ENCODE measurements around the gene EEFSEC.

EEFSEC gene

DNA sequence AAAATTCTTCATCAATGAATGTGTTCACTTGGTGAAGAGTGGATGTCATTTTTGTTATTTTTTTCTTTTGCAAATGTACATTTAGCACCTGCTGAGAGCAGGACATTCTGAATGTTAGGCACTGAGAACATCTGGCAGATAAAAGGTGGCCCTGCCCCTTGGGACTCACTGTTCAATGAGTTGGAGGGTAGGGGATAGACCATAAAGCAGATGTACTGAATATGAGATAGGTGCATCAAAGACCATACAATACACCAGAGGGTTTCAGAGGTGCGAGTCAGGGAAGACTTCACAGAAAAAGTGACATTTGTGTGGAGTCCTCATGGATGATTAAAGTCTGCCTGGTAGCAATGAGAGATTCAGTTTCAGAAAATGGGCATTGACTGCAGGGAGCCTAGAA is 34.2 kb downstream of the EEFSEC start:
- no peak for DNase-seq

DNA sequence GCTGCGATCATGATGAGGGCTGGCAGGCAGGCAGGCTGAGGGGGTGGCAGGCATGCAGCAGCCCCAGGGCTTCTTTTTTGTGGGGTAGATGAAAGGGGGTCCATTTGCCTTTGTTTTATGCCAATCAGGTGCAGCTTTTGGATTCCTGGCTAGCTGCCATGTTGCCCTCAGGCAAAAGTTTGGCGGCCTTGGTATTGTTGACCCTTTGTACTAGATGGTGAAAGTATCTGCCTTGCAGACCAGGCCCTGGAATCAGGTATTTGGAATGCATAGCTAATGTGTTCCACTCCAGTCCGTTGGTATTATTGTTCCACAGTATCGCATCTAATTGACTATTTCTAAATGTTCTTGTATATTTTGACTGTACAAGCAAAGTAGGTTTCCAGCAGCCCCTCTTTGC is 35.0 kb downstream of the EEFSEC start:
- DNase-seq, result no peak

DNA sequence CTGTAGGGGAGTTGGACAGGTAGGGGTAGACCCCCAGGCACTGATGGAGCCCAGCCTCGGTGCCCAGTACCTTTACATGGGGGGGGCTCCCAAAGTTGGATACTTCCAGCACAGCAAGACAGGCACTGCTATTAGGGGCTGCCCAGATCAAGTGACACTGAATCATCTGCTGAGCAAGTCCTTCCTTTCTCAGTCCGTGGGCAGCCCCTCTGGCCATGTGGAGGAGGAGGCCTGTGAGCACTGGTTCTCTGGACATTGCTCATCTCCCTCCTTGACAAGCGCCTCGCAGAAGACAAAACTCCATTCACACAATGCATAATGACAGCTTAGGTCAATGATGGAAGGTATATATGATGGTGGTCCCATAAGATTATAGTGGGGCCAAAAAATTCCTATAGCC is 35.7 kb downstream of the EEFSEC start:
- DNase-seq, result no peak

DNA sequence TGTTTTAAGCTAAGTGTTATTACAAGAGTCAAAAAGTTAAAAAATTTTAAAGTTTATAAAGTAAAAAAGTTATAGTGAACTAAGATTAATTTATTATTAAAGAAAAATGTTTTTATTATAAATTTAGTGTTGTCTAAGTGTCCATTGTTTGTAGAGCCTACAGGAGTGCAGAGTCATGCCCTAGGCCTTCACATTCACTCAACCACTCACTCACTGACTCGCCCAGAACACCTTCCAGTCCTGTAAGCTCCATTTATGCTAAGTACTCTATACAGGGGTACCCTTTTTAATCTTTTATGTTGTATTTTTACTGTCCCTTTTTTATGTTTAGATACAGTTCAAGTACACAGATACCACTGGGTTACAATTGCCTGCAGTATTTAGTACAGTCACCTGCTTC is 37.2 kb downstream of the EEFSEC start:
- DNase-seq, result no peak

DNA sequence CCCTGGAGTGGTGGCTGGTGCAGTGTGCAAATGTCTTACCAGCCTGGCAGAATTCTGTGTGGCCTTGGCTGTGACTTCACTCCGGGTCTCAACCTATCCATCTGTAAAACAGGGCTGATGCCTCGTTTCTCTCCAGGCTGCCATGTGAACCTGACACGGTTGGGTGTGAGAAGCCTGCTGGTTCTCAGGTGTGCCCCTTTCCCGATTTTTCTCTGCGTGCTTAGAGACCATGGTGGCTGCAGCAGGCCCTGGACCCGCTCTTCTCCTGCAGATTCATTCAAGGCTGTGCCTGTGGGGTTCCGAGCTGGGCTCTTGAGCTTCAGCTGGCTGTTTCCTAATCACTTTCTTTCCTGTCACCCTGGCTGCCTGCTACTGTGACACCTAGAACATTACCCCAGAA is 38.9 kb downstream of the EEFSEC start:
- DNase-seq, result no peak

DNA sequence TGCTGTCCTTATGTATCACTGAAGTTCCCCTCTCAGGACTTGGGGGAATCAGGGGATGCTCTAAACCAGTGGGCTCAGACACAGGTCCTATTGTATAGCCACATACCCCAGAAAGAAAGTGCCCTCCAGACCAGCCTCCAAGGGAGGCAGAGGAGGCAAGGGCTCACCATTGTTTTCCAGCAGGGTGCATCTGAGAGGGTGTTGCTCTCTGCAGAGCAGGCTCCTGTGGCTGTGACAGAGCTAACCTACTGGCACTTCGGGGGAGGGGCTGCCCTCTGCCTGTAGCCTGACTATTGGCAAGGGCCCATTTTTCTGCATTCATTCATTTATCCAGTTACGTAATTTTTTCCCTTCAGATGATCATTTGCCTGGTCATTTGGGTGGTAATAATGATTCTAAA is 39.9 kb downstream of the EEFSEC start:
- DNase-seq, result no peak

DNA sequence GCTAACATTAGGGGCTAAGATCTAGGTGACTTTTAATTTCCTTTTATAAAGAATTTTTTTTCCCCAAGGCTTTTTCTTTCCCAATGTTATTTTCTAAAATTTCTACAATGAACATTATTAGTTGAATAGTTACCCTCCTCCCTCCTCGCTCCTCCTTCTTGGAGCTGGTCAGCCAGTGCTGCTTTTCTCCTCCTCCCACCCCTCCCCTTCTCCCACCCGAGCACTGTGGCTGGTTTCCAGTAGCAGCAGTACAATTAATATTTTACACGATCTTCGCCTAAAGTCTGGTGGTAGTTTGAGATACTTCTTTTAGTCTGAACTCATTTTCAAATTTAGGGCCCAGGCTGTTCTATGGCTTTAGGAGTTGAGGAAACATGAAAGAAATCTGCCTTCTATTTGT is 41.6 kb downstream of the EEFSEC start:
- DNase-seq, result no peak

DNA sequence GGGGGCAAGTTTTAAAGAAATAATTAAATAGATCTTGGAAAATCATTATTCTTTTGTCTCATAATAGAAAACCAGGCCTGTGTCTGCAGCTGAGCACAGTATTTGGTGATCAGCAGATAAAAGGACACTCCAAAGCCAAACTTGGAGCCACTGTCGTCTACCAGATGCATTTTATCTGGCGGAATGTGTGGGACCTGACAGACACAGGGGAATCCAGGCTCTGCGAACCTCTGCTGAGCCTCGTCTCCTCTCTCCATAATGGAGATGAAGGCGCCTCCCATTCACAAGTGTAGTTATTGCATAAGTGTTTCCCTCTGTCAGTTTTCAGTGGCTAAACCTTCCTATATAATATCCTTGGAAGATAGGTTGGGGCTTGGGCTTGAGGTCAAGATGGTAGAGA is 42.1 kb downstream of the EEFSEC start:
- no peak for DNase-seq

DNA sequence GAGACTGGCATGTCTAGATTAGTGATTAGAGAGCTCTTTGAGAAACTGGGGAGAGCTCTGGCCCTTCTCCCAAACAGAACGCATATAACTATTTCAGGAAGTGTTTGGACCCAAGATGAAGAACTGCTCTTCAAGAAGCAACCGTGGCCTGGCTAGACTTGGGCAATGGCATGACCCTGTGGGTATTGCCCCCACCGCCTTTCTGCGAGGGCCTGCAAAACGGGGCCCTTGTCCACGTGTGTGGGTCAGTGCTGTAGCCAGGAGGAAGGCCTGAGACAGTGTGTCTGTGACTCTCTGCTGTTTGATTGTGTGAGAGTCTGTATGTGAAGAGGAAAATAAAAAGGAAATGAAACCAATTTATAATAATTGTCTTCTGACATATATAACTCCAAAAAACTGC is 42.5 kb downstream of the EEFSEC start:
- DNase-seq, result no peak

DNA sequence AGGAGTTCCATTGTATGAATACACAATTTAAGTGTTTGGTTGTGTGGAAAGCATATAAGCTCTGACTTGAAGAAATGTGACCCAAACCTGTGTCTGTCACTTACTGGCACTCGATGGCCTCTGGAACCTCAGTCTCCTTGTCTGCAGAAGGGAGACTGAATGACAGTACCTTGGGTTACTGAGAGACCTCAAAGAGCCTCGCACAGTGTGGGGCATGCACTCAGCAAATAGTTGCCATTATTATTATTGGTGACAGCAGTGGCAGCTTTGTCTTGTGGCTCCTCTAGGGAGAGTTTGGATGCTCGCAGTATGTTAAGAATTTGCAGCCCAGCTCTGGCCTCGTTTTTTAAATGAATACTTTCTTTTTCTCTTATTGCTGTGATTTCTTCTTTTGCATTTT is 43.4 kb downstream of the EEFSEC start:
- DNase-seq, result no peak

DNA sequence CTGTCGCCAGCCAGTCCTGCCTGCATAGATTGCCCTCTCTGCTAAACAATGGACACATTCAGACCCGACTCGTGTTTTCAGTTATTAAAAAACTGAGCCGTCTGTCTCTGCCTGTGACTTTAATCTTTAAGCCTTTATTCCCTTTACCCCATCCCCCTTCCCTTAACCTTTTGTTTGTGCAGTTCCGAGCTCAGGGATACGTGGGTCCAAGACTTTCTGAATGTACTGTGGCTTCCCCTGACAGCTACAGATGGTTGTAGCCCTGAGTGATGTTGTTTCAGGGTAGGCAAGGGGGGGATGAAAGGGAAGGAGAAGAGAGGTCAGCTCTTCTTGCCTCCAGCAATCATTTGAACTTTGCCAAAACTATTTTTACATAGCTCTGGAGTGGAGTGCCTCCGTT is 44.6 kb downstream of the EEFSEC start:
- DNase-seq, result no peak

DNA sequence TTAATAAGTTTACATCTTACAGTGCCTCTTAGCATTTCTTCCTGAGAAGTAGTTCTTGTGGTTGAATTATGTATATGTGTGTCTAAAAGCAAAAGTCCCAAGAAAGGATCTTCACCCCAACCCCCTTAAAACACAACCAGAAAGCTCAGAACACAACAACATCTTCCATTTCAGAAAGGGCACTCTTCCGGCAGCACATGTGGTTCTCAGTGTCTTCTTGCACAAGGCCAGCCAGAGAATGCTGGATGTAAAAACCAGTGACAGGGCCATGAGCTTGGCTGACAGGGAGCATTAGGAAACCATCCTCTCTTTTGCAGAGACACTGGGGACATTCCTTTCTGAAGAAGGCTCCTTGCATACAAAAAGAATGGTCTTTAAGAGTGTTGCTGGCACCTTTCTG is 45.0 kb downstream of the EEFSEC start:
- DNase-seq, result no peak

DNA sequence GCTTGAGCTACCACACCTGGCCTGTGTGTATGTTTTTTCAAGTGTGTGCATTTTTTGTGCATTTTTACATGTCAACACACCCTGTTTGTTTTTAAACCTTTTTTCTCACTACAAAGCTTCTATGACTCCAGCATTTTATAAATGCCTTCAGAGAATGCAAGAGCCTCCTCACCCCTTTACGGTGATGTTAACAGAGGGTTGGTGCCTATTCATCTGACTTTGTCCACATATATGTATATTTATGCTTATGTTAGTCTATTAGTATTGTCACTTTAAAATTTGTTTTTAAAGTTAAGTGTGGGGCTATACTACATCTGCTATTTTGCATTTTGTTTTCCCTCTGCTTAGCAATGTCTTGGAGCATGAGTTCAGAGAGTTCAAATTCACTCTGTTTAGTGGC is 45.8 kb downstream of the EEFSEC start:
- DNase-seq, result no peak

DNA sequence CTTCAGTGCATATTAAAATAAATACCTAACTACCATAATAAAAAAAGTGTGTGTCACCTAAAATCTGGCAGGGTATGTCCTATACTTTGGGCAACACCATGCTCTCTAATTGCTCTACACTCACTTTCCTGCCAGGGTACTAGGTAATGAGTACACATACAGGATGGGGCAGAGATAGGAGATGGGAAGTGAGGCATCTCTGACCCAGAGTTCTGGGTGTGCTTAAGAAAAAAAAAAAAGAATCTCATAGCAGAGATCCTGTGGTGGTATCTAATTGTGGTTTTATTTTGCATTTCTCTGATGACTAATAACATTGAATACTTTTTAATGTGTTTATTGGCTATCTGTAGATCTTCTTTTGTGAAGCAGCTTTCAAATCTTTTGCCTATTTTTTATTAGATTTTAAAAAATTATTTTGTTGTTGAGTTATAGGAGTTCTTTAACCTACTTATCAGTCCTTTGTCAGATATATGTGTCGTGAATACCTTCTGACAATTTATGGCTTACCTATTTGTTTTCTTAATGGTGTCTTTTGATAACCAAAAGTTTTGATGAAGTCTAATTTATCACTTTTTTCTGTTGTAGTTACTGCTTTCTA is 48.0 kb downstream of the EEFSEC start:
- no peak for DNase-seq

DNA sequence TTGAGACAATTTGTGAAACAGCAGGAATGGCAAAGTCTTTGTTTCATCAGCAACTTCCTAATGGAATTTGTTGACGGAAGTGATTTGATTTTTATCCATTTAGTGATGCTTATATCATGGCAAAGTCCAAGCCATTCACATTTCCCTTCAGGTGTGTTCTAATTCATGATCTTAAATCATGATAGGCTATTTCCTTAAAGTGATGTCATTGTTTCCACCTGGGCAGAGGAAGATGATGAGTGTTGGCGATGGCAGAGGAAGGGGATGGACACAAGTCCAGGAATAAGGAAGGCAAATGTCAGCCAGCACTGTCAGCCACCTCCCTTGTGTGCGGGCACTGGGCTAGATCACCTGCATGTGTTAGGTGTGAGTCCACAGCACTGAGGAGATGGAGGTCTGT is 49.9 kb downstream of the EEFSEC start:
- no peak for DNase-seq

DNA sequence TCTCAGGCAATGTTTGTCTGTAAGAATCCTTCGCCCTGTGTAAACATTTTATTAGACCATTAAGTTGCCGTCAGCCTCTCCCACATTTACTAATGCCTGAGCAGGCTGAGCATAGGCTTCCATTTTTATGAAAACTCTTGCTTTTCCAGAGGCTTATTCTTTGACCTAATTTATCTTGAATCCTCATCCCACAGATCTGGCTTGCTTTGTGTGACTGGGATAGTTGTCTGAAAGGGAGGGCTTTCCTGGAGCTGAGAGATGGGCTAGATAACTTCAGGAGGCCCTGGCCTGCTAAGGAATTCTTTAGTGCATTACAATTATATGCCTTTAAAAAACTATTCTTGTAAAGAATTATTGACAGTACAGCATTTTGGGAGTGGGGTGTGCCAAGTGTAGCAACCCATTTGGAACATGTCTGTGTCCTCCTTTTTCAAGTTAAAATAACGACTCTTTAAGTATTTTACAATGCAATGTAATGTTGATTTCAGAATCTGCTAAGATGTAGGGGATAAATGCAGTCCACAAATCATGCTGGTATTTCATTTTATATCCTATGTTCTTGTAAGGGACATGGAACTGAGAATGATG is 52.4 kb downstream of the EEFSEC start:
- no peak for DNase-seq

DNA sequence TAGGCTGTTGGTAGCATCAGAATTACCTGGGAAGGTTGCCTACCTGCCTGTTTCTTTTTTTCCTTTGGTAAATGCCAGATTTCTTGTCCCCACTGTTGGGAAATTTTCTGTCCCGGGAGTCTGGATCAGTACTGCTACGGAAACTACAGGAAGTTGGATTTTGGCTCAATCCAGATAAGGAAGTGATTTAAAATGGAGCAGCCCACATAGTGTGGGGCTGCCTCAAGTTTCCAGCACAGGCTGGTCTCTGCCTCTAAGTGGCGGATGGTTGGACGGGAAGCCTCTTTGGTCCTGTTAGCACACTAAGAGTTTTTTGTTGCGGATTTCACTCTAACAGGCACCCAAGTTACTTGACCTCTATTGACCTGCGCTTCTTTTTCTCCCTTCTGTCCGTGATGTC is 54.7 kb downstream of the EEFSEC start:
- DNase-seq, result no peak

DNA sequence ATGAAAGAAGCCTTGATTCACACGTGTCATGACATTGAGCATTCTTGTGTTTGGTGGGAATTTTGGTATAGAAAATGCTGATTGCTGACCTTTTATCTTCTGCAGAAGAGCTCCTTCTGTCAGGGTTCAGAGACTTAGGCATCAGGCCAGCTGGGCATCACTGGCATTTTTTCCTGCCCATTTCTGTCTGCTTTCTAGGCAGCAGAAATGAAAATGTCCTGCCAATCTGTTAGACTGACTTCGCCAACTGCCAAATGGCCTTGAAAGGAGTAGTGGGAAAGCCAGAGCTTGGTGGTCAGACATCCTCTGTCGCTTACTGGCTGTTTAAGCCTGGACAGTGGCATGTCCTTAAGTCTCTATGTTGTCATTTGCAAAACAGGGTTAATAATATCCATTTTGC is 57.4 kb downstream of the EEFSEC start:
- DNase-seq, result no peak

DNA sequence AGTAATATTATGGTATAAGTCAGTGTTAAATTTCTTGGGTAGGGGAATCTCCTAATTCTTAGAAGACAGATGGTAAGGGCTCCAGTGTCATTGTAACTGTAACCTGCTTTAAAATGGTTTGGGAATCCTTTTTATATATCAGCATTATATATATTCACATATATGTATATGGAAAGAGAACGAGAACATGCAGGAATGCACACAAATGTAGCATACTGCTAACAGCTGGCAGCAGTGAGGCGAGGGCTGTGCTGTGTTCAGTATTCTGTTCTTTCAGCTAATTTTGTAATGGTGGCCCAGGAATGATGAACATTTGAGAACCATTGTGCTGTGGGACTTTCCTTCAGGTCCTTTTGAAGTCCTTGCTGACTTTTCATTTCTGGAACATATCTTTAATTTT is 60.8 kb downstream of the EEFSEC start:
- DNase-seq, result no peak

DNA sequence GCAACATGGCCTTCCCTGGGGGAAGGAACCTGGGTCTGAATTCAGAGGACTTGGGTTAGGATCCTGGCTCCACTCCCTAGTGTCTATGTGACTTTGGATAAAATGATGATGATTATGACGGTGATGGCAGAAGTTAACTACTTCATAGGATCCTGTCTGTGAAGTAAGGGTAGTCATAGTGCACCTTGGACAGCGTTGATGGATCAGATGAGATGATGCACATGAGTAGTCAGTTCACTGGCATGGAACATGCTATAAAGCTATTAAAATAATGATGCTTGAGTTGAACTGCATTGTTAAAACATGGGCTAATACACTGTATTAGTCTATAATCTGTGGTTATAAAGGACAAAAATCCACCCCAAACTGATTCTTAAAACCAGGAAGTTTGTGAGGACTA is 62.0 kb downstream of the EEFSEC start:
- DNase-seq, result no peak

DNA sequence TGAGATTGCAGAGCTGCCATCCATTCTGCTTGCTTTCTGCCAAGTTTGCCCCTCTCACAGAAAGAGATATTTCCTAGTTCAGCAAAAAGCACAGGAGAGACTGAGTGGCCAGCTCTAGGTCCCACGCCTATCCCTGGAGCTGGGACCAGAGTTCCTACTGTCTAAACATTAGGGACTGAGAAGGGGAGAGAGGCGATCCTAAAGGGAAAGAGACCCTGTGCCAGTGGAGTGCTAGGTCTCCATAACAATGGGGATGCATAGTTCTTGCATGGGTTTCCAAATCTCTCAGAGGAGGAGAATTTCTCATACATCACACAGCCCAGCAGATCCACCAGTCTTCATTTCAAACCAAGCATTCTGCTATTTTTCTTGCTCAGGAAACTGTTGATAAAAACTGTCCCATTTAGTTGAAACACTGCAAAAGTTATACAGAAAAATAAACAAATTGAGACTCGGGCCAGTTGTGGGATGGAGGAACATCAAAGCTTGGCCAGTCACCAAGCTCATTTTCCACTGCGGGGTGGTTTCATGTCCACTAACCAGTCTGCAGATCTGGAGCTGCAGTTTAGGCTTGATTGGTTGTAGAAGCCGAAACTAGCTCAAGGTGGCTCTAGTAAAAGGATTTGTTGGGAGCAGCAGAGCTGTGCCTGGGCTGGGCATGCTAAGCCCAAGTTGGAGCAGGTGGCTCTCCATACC is 62.7 kb downstream of the EEFSEC start:
- no peak for DNase-seq

DNA sequence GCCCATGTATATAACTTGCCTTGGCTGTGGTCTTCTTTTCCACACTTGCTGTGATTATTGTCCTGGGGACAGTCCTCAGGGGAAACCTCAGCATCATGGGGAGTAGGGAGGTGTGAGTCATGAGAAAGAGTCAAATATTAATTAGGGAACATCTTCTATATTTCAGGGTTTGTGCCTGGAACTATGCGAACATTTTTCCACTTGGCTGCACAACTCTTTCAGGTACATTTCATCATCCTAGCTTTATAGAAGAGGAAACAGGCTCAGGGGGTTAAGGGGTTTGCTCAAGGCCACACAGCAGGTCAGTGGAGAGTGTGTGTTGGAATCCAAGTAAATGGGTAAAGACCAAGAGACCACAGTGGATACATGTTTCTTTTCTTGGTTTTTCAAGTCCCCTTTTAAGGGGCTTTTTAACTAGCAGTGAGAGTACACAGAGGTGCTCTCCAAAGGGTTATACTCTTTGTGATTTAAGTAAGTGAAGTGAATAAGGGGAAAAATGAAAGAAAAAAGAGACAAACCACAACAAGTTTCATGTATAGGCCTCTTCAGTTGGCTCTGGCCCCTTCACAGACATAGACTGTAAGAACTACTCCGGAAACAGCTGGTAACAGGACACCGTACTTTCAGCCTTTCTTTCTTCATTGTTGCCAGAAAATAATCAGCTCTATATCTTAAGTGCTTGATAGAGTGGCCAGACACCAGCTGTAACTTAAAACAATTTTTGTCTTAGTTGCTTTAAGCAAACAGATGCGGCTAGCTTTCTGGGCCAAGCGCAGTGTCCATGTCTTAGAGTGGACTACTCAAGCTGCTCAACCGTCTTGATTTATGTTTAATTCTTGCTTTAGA is 64.6 kb downstream of the EEFSEC start:
- DNase-seq, result no peak

DNA sequence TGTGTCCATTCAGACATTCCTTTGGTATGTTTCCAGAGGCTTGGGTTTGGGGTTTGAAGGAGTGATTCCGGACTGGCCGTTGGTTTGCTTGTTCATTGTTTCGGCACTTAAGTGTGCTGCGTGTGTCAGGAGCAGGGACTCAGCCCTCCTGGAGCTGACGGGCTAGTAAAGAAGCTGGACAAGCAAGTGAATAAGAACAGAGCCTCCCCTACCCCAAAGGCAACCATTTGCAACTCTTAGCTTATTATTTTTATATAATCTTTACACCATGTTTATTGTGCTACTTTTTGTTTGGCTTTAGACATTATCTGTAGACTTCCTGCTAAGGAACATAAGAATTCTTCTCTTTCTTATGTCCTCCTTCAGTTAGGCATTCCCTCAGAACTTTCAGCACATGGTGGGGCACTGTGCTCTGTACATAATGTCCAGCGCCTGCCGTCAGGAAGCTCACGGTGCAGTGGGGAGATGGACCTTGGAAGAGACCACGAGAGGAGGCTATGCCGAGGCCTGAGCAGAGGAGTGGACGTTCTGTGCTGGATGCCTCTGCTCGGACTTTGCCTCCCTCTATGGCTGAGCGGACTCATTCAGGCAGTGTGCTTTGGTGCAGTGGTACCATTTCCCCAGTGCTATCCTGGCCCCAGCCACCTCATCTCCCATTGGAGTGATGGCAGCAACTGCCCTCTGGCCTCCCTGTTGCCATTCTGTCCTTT is 65.4 kb downstream of the EEFSEC start:
- DNase-seq, result no peak

Measured in NCI-H774 (cell line).